IMR-90 (cell line): ENCODE results near the gene RARRES2. TPM values are rescaled to one million over a fixed set of nuclear protein-coding genes. Genes with fewer than 3 reads are reported as not detected.

ENCODE experiments used
- ATAC-seq: fragments of 200-7000 bp; cut with Tn5 transposase; 2 replicates; pipeline ENCODE4 v1.9.1; 2020; ENCODE audit warnings: low read depth, mild to moderate bottlenecking, moderate library complexity
- BruUV-seq: library from RNA; stranded (reverse); fragments of 400-500 nt; replicated peaks from 2 replicates; lab custom pipeline; 2021; lab: Mats Ljungman, UMichigan
- CTCF ChIA-PET: fragments of 300-600 bp; formaldehyde crosslinking; extraction: SDS; loops from one replicate; lab custom pipeline; 2021; ENCODE audit warnings: antibody characterized with exemption; lab: Yijun Ruan, JAX
- POLR2A ChIA-PET: fragments of 300-600 bp; sonication (Branson Sonifier 250); formaldehyde crosslinking; loops from one replicate; lab custom pipeline; 2022; ENCODE audit warnings: antibody characterized with exemption; ENCODE audit not compliant: unreplicated experiment; lab: Charles Lee
- DNase-seq: peaks from one replicate; pipeline ENCODE4 v3.0.0; 2013
- H2AFZ ChIP-seq: replicated peaks from 2 replicates; pipeline ENCODE3; 2013; ENCODE audit warnings: low read length, mild to moderate bottlenecking; ENCODE audit not compliant: poor library complexity
- H2AK5ac ChIP-seq: 2 replicates; pipeline ENCODE4 v1.6.1; 2013; ENCODE audit warnings: low read depth, low read length, inconsistent platforms
- H2AK9ac ChIP-seq: replicated peaks from 2 replicates; pipeline ENCODE3; 2013; ENCODE audit warnings: mild to moderate bottlenecking, low read depth, low read length, moderate library complexity; ENCODE audit not compliant: poor library complexity
- H2BK120ac ChIP-seq: 2 replicates; pipeline ENCODE4 v1.6.1; 2013; ENCODE audit warnings: low read depth, low read length, inconsistent platforms
- H2BK15ac ChIP-seq: 3 replicates; pipeline ENCODE4 v1.6.1; 2013; ENCODE audit warnings: low read depth, low read length, inconsistent platforms
- H2BK20ac ChIP-seq: 2 replicates; pipeline ENCODE4 v1.6.1; 2013; ENCODE audit warnings: low read depth, mild to moderate bottlenecking, inconsistent platforms, low read length, moderate library complexity
- H2BK5ac ChIP-seq: 2 replicates; pipeline ENCODE4 v1.6.1; 2013; ENCODE audit warnings: mild to moderate bottlenecking, low read depth, low read length, inconsistent platforms; ENCODE audit not compliant: poor library complexity, severe bottlenecking
- H3K14ac ChIP-seq: replicated peaks from 2 replicates; pipeline ENCODE4 v1.6.1; 2013; ENCODE audit warnings: low read depth, low read length, inconsistent platforms
- H3K18ac ChIP-seq: 2 replicates; pipeline ENCODE4 v1.6.1; 2013; ENCODE audit warnings: low read depth, low read length, control low read depth
- H3K23ac ChIP-seq: 2 replicates; pipeline ENCODE4 v1.6.1; 2013; ENCODE audit warnings: low read depth, low read length, inconsistent platforms
- H3K27ac ChIP-seq: 2 replicates; pipeline ENCODE4 v1.5.1; 2013; ENCODE audit warnings: mild to moderate bottlenecking, control low read depth, low read length; ENCODE audit not compliant: insufficient read depth
- H3K27me3 ChIP-seq: 2 replicates; pipeline ENCODE4 v1.6.1; 2013; ENCODE audit warnings: low read length; ENCODE audit not compliant: control insufficient read depth, insufficient read depth
- H3K36me3 ChIP-seq: 2 replicates; pipeline ENCODE4 v1.6.1; 2013; ENCODE audit warnings: low read length, mixed read lengths; ENCODE audit not compliant: control insufficient read depth, insufficient read depth
- H3K4ac ChIP-seq: 2 replicates; pipeline ENCODE4 v1.6.1; 2013; ENCODE audit warnings: low read depth, low read length, inconsistent platforms
- H3K4me1 ChIP-seq: 2 replicates; pipeline ENCODE4 v1.6.1; 2013; ENCODE audit warnings: low read length, mixed read lengths; ENCODE audit not compliant: control insufficient read depth, insufficient read depth
- H3K4me2 ChIP-seq: 2 replicates; pipeline ENCODE4 v1.6.1; 2013; ENCODE audit warnings: low read depth, mild to moderate bottlenecking, control low read depth, low read length, moderate library complexity
- H3K4me3 ChIP-seq: 2 replicates; pipeline ENCODE4 v1.5.1; 2013; ENCODE audit warnings: low read depth, mild to moderate bottlenecking, control low read depth, low read length, moderate library complexity; ENCODE audit not compliant: insufficient read depth
- H3K56ac ChIP-seq: 2 replicates; pipeline ENCODE4 v1.6.1; 2013; ENCODE audit warnings: low read length, inconsistent platforms; ENCODE audit not compliant: insufficient read depth; ENCODE audit errors: extremely low read depth
- H3K79me1 ChIP-seq, 2 experiments: 2 replicates each; pipeline ENCODE4 v1.6.1; 2013; ENCODE audit warnings: low read length in 2 of 2, inconsistent platforms in 1 of 2, low read depth in 1 of 2
- H3K9ac ChIP-seq: 2 replicates; pipeline ENCODE4 v1.6.1; 2013; ENCODE audit warnings: low read depth, low read length, control low read depth
- H3K9me1 ChIP-seq: 2 replicates; pipeline ENCODE4 v1.6.1; 2013; ENCODE audit warnings: low read length, inconsistent platforms; ENCODE audit not compliant: insufficient read depth
- H3K9me3 ChIP-seq: 2 replicates; pipeline ENCODE4 v1.6.1; 2013; ENCODE audit warnings: low read length; ENCODE audit not compliant: control insufficient read depth, insufficient read depth
- H4K20me1 ChIP-seq: 2 replicates; pipeline ENCODE4 v1.6.1; 2013; ENCODE audit warnings: low read length, inconsistent platforms; ENCODE audit not compliant: insufficient read depth
- H4K5ac ChIP-seq: 2 replicates; pipeline ENCODE4 v1.6.1; 2013; ENCODE audit warnings: mild to moderate bottlenecking, low read depth, low read length, control low read depth
- H4K8ac ChIP-seq, 2 experiments: 2 replicates each; pipeline ENCODE4 v1.6.1; 2013; ENCODE audit warnings: low read depth in 2 of 2, low read length in 2 of 2, control low read depth in 1 of 2, inconsistent platforms in 1 of 2
- H4K91ac ChIP-seq: 2 replicates; pipeline ENCODE4 v1.6.1; 2013; ENCODE audit warnings: low read depth, low read length, inconsistent platforms; ENCODE audit not compliant: insufficient read depth
- CEBPB ChIP-seq: IDR thresholded peaks from 2 replicates; pipeline ENCODE4 v1.6.1; 2012; ENCODE audit warnings: low read depth, low read length, improper control_type of control experiment
- CHD1 ChIP-seq: IDR thresholded peaks from 2 replicates; pipeline ENCODE4 v1.6.1; 2012; ENCODE audit warnings: low read depth, low read length, improper control_type of control experiment
- CTCF ChIP-seq: conservative IDR thresholded peaks from 2 replicates; pipeline ENCODE4 v1.5.1; 2012; ENCODE audit warnings: mild to moderate bottlenecking, low read depth, low read length, improper control_type of control experiment
- FOS ChIP-seq: fragments of 150-350 bp; IDR thresholded peaks from 2 replicates; pipeline ENCODE4 v1.6.1; 2016; ENCODE audit warnings: low read depth, low read length
- MAFK ChIP-seq: IDR thresholded peaks from 2 replicates; pipeline ENCODE4 v1.6.1; 2012; ENCODE audit warnings: low read depth, low read length, improper control_type of control experiment
- MAZ ChIP-seq: IDR thresholded peaks from 2 replicates; pipeline ENCODE4 v1.6.1; 2012; ENCODE audit warnings: low read depth, mild to moderate bottlenecking, low read length, improper control_type of control experiment, moderate library complexity, borderline replicate concordance
- NFE2L2 ChIP-seq: fragments of 150-350 bp; IDR thresholded peaks from 2 replicates; pipeline ENCODE4 v1.6.1; 2016; ENCODE audit warnings: low read depth, mild to moderate bottlenecking, low read length
- POLR2A ChIP-seq: IDR thresholded peaks from 2 replicates; pipeline ENCODE4 v1.6.1; 2012; ENCODE audit warnings: mild to moderate bottlenecking, low read depth, low read length
- RCOR1 ChIP-seq: IDR thresholded peaks from 2 replicates; pipeline ENCODE4 v1.6.1; 2012; ENCODE audit warnings: mild to moderate bottlenecking, low read length, improper control_type of control experiment; ENCODE audit not compliant: insufficient replicate concordance
- RFX5 ChIP-seq: IDR thresholded peaks from 2 replicates; pipeline ENCODE4 v1.8.0; 2012; ENCODE audit warnings: low read depth, mild to moderate bottlenecking, low read length, moderate library complexity
- SMC3 ChIP-seq: fragments of 150-350 bp; IDR thresholded peaks from 2 replicates; pipeline ENCODE4 v1.6.1; 2016; ENCODE audit warnings: low read depth, mild to moderate bottlenecking, antibody characterized with exemption, low read length, moderate library complexity
- USF2 ChIP-seq: fragments of 150-350 bp; IDR thresholded peaks from 2 replicates; pipeline ENCODE4 v1.6.1; 2017; ENCODE audit warnings: mild to moderate bottlenecking, antibody characterized with exemption, low read length, low read depth
- WGBS, 2 experiments: methylation state at CpG; one replicate each; pipeline versions ENCODE4 v1.1.5 to v1.1.7; 2013; ENCODE audit warnings: missing lambda C conversion rate in 2 of 2; ENCODE audit not compliant: insufficient read length in 1 of 2; ENCODE audit errors: extremely low coverage in 2 of 2; 5-methylcytosine and 5-hydroxymethylcytosine counted together
- dilution Hi-C: fragments of 300-500 bp; cut with HindIII; formaldehyde crosslinking; loops from one replicate; pipeline ENCODE4 v1.14.3; 2018; ENCODE audit warnings: low sequenced_read_pairs; ENCODE audit not compliant: unreplicated experiment
- in situ Hi-C: fragments of 300-500 bp; cut with MboI; formaldehyde crosslinking; loops from 3 replicates; pipeline ENCODE4 v1.14.3; 2019; ENCODE audit warnings: low sequenced_read_pairs, inconsistent platforms, mixed read lengths
- intact Hi-C: fragments of 100-400 bp; cut with micrococcal nuclease; formaldehyde crosslinking; loops from 2 replicates; pipeline ENCODE4 v1.10.0; 2022
- polyA plus RNA-seq, 3 experiments: library from polyadenylated mRNA; depleted of rRNA; stranded (reverse); fragments of >200 nt; gene quantifications; 2 replicates each; pipeline ENCODE4 v1.2.3, GENCODE V29; 2012; ENCODE audit warnings: low replicate concordance in 1 of 3
- total RNA-seq: library from RNA; depleted of rRNA; stranded (reverse); fragments of >200 nt; gene quantifications from 2 replicates; pipeline ENCODE4 v1.2.3, GENCODE V29; 2012

RARRES2 gene
- total and polyA plus RNA-seq, 2 of the 4 experiments (the other 2 are of a cell fraction), result 1.6 TPM; not detected in 1

GRCh38 chr7:150365673-150366398, 24.4 kb upstream of the RARRES2 start:
- Histone ChIP-seq H3K27me3 (peaks cover 2% of the 10 kb centered on the region; the same call in 1 of the 2 replicates), H3K4me3 (no peak overlapping the region), H3K9ac (no peak overlapping the region), H4K20me1 (peaks cover 5% of the 10 kb centered on the region), H4K8ac (no peak overlapping the region), H2AK9ac (no peak overlapping the region), H3K4me2 (no peak overlapping the region), H3K9me3 (no peaks in the 10 kb centered on the region), H2BK15ac (no peak overlapping the region), H4K5ac (no peak overlapping the region), H2BK120ac (no peak overlapping the region), H3K79me1 (peaks cover 6 to 17% of the 10 kb centered on the region in 2 experiments; a peak in 3 of 4 replicates), H4K91ac (no peak overlapping the region), H3K23ac (no peak overlapping the region), H3K56ac (no peak overlapping the region), H3K4ac (no peak overlapping the region), H2BK5ac (no peak overlapping the region), H3K14ac (no peak overlapping the region), H2AK5ac (no peak overlapping the region), H3K4me1 (peaks cover 12% of the 10 kb centered on the region), H3K36me3 (peaks cover 5% of the 10 kb centered on the region; the same call in 1 of the 2 replicates), H2AFZ (no peak overlapping the region), H3K9me1 (no peaks in the 10 kb centered on the region), H3K27ac (no peak overlapping the region), H2BK20ac (no peak overlapping the region), H3K18ac (no peak overlapping the region)
- ChIA-PET CTCF (no interaction called here), POLR2A (no interaction called here)
- TF ChIP-seq MAFK, result no peak
- TF ChIP-seq CHD1, result no peak
- no peak for TF ChIP-seq USF2
- TF ChIP-seq SMC3, result no peak
- no peak for TF ChIP-seq FOS
- no peak for TF ChIP-seq POLR2A
- TF ChIP-seq RCOR1, result no peak
- no peak for TF ChIP-seq RFX5
- no peak for TF ChIP-seq CTCF
- no peak for TF ChIP-seq NFE2L2
- no peak for TF ChIP-seq CEBPB
- TF ChIP-seq MAZ, result no peak
- no peak for DNase-seq
- no TSS peak for BruUV-seq
- intact Hi-C loops, result no loop called here
- ATAC-seq, result no peak
- in situ Hi-C loops, result no loop called here
- 100% methylated on average over 1 of the region's 5 CpGs; no CpG with 5 or more reads in 1 of the 2 experiments for WGBS, 2 experiments
- dilution Hi-C loops, result no loop called here
